Measurements from ENCODE around the gene LHFPL6.

The LHFPL6 gene

GRCh38 chr13:39552246-39552645, 50.7 kb downstream of the LHFPL6 start:
- no peak for DNase-seq

- DNase-seq, result no peak
Observed at GRCh38 chr13:39550931-39551330, 52.1 kb downstream of the LHFPL6 start.

GRCh38 chr13:39547108-39547507, 55.9 kb downstream of the LHFPL6 start:
- DNase-seq, result no peak

GRCh38 chr13:39542361-39542760, 60.6 kb downstream of the LHFPL6 start:
- DNase-seq, result no peak

GRCh38 chr13:39540929-39541605, 61.9 kb downstream of the LHFPL6 start:
- no peak for DNase-seq

GRCh38 chr13:39538816-39539790, 63.9 kb downstream of the LHFPL6 start:
- no peak for DNase-seq

GRCh38 chr13:39536906-39537305, 66.1 kb downstream of the LHFPL6 start:
- DNase-seq, result no peak

GRCh38 chr13:39536274-39536673, 66.7 kb downstream of the LHFPL6 start:
- no peak for DNase-seq

GRCh38 chr13:39533651-39534150, 69.3 kb downstream of the LHFPL6 start:
- DNase-seq, result no peak

- peak; percentile 3 for DNase-seq
Observed at GRCh38 chr13:39531646-39532045, 71.3 kb downstream of the LHFPL6 start.

GRCh38 chr13:39530916-39531315, 72.1 kb downstream of the LHFPL6 start:
- no peak for DNase-seq

GRCh38 chr13:39528661-39528980, 74.4 kb downstream of the LHFPL6 start:
- DNase-seq, result no peak

GRCh38 chr13:39527961-39528660, 74.9 kb downstream of the LHFPL6 start:
- no peak for DNase-seq

GRCh38 chr13:39527301-39527700, 75.7 kb downstream of the LHFPL6 start:
- DNase-seq, result no peak

GRCh38 chr13:39526499-39526898, 76.5 kb downstream of the LHFPL6 start:
- no peak for DNase-seq

- DNase-seq, result no peak
Observed at GRCh38 chr13:39525506-39525905, 77.5 kb downstream of the LHFPL6 start.

GRCh38 chr13:39524795-39525194, 78.2 kb downstream of the LHFPL6 start:
- no peak for DNase-seq

- DNase-seq, result no peak
Observed at GRCh38 chr13:39522329-39522728, 80.7 kb downstream of the LHFPL6 start.

- no peak for DNase-seq
Observed at GRCh38 chr13:39521701-39522100, 81.3 kb downstream of the LHFPL6 start.

- no peak for DNase-seq
Observed at GRCh38 chr13:39516096-39516495, 86.9 kb downstream of the LHFPL6 start.

- no peak for DNase-seq
Observed at GRCh38 chr13:39515224-39515714, 87.7 kb downstream of the LHFPL6 start.

GRCh38 chr13:39512687-39513086, 90.3 kb downstream of the LHFPL6 start:
- no peak for DNase-seq

GRCh38 chr13:39510316-39510695, 92.7 kb downstream of the LHFPL6 start:
- DNase-seq, result no peak

Measured in suppressor macrophage treated with lipopolysaccharide for 4 hours (primary cell).